Superior temporal gyrus (tissue), 1 donor: Measurements from ENCODE around the gene OBSCN.
"Not testable (repeated sequence)": the region's sequence is repeated elsewhere in the genome, so short reads cannot be mapped to it uniquely, and the experiment has no call there.

Source experiments
- DNase-seq: peaks from one replicate; pipeline ENCODE4 v3.0.0-alpha.2; 2016; ENCODE audit errors: extremely low spot score

The OBSCN gene

DNA sequence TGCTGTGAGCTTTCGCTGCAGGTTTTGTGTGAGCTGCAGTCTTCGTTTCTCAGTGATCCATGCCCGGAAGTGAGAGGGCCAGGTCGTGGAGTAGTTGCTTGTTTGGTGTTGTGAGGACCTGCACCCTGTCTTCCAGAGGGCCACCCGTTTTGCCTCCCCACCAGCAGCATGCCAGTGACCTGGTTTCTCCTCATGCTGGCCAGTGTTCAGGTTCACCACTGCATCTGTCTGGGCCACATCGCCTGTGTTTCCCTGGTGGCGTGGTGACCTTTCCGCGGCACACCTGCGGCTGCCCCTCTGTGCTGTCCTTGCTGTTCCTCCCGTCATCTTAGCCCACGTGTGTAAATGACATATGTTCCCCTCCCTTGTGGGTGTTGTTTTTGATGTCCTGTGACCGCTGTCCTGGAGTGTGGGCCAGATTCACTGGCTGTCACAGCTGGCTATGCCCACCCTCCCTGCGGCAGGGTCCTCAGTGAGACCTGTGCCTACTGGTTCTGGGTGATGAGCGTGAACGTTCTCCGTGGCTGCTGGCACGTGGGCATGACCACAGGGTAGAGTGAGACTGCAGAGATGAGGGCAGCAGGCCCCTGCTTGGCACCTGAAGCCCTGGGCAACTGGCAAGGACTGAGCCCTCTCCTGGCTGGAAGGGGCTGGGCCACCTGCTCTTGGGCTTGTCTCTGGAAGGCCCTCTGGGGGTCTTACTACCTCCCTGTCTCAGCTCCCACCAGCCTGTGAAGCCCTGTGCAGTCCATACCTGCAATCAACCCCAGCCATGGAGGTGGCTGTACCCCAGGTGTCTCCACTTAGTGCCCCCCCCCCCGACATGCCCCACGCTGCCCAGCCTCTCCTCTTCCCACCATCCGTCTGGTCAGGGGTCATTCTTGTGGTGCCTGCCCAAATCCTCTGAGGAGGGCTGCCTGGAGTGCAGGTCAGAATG lies 35.0 kb upstream of the OBSCN start:
- no peak for DNase-seq

DNA sequence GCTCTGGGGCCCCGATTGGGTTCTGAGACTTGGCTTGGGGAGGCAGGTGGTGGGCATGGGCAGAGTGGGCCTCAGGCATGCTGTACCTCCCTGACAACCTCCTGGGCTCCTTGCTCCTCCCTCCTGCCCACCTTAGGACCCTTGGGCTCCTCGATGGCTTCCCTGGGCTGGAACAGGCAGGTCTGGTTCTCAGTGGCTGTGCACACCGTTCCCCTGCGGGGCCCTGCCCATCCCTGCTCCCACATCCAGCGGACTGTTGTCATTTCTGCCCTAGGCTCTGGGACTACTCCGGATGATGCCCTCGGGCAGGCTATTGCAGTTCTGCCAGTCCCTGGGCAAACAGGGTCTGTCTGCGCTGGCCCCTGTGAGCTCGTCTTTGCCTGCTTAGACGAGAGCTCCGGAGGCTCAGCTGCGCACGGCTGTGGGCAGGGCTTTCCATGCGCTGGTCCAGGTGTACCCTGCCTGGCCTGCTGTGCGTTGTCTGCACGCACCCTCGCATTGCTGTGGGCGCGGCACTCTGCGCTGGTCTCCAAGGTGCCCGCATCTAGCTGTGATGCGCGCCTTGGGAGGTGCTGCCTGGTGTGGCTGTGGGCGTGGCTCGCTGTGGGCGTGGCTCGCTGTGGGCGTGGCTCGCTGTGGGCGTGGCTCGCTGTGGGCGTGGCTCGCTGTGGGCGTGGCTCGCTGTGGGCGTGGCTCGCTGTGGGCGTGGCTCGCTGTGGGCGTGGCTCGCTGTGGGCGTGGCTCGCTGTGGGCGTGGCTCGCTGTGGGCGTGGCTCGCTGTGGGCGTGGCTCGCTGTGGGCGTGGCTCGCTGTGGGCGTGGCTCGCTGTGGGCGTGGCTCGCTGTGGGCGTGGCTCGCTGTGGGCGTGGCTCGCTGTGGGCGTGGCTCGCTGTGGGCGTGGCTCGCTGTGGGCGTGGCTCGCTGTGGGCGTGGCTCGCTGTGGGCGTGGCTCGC lies 34.0 kb upstream of the OBSCN start:
- not testable (repeated sequence) for DNase-seq

GRCh38 chr1:228174482-228175315 lies 33.1 kb upstream of the OBSCN start:
- no peak for DNase-seq

DNA sequence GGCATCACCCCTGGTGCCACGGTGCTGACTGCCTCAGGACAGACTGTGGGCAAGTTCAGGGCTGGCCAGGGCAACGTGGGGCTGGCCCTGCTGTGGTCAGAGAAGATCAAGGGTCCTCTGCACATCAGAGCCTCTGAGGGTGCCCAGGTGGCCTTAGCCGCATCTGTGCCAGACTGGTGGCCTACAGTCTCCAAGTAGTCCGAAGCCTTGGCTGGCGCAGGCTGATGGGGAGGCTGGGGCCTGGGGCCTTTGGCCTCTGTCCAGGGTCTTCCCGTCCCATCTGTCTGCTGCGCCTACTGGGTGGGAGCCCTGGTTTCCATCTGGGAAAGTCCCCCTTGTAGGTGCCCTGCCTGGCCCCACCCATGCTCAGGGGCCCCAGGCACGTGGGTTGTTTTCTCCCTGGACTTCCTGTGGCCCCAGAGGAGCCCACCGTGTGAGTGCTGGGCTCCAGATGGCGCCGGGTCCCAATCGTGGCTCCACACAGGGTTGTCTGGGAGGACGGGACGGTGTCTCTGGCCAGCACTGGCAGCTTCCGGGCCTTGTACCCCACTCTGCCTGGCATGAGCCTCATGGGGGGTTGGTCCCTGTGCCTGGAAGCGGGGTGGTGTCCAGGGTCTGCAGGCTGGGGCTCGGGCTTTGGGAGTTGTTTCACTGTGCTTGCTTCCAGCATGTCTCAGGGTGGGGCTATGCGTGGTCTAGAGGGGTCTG lies 32.4 kb upstream of the OBSCN start:
- no peak for DNase-seq

- DNase-seq = no peak
These were observed 31.8 kb upstream of the OBSCN start for GRCh38 chr1:228176024-228176395.

DNA sequence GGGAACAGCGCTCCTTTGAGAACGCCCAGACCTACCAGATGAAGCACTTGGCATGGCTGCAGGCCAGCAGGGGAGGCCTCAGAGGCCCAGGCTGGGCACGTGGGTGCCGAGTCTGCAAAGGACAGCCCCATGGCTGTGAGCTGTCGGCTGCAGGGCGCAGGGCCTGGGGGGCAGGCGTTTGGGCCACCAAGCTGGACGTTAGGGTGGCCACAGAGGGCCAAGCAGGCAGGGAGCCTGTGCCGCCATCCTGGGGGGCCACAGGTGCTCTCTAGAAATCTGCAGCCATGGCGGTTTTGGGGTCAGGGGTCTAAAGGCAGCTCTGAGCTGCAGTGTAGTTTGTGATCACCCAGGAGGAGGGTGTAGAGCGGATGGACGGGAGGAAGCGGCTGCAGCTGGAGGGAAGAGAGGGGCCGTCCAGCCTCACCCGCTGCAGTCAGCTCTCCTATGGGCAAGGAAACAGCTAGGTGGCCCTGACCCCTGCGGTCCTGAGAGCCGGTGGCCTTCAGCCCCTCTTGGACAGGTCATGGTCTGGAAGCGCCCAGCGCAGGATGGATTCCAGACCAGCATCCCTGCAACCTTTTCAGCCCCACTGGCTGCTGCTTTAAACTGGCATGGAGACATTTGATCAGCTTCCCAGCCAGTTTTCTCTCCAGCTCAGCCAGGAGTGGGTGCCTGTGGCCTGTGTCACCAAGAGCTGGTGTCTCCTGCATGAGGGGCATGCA lies 31.2 kb upstream of the OBSCN start:
- no peak for DNase-seq

DNA sequence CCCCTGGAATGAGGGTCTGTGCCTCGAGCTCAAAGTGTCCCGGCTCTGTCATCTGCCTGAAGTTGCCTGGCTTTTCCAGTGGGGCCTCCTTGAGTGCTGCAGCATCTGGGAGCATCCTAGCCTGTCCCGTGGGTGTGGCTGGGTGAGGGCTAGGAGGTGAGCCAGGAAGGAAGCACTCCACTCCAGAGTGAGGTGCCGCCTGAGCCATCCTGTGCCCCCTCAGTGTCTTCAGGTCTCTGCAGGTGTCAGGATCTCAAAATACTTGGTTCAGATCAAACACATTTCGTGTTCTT lies 30.7 kb upstream of the OBSCN start:
- DNase-seq = no peak

GRCh38 chr1:228177721-228178710 lies 29.8 kb upstream of the OBSCN start:
- DNase-seq = no peak

- DNase-seq = no peak
These were observed 28.8 kb upstream of the OBSCN start for GRCh38 chr1:228178737-228179684.

GRCh38 chr1:228180271-228180958 lies 27.4 kb upstream of the OBSCN start:
- no peak for DNase-seq

GRCh38 chr1:228180959-228181644 lies 26.7 kb upstream of the OBSCN start:
- DNase-seq = no peak

DNA sequence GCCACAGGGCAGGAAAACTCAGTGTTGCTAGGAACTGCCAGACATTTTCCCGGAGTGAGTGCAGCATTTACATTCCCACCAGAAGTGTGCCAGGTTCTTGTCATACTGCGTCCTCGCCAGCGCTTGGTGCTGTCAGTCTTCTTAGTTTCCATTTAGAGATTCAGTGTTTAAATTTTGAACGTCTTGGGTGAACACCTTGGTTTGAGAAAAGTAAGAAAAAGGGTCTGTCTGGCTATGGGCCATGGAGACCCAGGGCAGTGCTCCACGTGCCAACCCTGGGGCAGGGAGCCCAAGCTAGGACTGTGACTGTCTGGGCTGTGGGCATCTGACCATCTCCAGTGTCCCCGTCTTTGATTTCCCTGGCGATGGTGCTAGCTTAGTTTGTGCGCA lies 26.2 kb upstream of the OBSCN start:
- no peak for DNase-seq

DNA sequence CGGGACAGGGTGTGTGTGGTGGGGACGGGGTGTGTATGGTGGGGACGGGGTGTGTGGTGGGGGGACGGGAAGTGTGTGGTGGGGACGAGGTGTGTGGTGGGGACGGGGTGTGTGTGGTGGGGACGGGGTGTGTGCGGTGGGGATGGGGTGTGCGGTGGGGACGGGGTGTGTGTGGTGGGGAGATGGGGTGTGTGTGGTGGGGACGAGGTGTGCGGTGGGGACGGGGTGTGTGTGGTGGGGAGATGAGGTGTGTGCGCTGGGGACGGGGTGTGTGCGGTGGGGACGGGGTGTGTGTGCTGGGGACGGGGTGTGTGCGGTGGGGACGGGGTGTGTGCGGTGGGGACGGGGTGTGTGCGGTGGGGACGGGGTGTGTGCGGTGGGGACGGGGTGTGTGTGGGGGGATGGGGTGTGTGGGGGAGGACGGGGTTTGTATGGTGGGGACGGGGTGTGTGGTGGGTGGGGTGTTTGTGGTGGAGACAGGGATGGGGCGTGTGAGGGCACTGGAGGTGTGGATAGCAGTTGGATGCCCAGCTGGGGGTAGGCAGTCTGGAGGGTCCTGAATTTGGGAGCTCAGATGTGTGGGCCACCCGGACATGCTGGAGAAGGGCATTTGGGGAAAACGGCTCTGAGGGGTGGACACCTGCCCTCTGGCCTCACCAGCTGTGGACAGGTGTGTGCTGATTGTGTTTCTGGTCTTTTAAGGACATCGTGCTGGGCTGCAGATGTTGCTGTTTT lies 25.4 kb upstream of the OBSCN start:
- DNase-seq = no peak

DNA sequence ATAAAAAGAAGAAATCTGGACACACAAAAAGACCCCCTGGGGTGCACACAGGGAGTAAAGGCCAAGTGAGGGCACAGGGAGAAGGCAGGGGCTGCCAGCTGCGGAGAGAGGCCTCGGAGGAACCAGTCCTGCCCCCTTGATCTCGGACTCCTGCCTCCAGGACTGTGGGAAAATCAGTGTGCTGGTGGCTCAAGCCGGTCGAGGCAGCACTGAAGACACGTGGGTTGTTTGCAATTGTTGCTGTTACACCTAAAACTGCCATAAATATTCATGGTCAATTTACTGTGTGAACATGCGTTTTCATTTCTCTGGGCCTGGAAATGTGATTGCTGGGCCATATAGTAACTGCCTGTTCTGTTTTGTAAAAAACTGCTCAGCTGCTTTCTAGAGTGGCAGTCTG lies 23.7 kb upstream of the OBSCN start:
- DNase-seq = no peak

GRCh38 chr1:228185641-228185965 lies 22.2 kb upstream of the OBSCN start:
- no peak for DNase-seq

GRCh38 chr1:228188249-228188648 lies 19.6 kb upstream of the OBSCN start:
- not testable (repeated sequence) for DNase-seq
